Stimulated activated CD4-positive, alpha-beta T cell treated with anti-CD3 and anti-CD28 coated beads, Interleukin-4, amount 100 ng/mL, for 4 hours (primary cell): ENCODE data around the gene TAS2R9.
"Not testable (repeated sequence)": the region's sequence is repeated elsewhere in the genome, so short reads cannot be mapped to it uniquely, and the experiment has no call there.

Experiments
- DNase-seq, 2 experiments: peaks; one replicate each; pipeline ENCODE4 v3.0.0-alpha.2; 2020

The TAS2R9 gene

GRCh38 chr12:10810068-10810467, at the start of gene TAS2R9:
TSS of gene TAS2R9 (minus strand) at chr12:10810168. CDS start at chr12:10810075, 93 bp downstream.
- DNase-seq, result no peak

- DNase-seq, result no peak
These were observed 45.8 kb upstream of the TAS2R9 start for GRCh38 chr12:10855807-10856206.

- DNase-seq, result no peak
These were observed 43.8 kb upstream of the TAS2R9 start for GRCh38 chr12:10853776-10854175.

- no peak for DNase-seq
These were observed 41.4 kb upstream of the TAS2R9 start for GRCh38 chr12:10851243-10851858.

- DNase-seq, result no peak
These were observed 39.5 kb upstream of the TAS2R9 start, which contains the start of gene PRR4 for GRCh38 chr12:10849425-10849878. TSS of gene PRR4 (minus strand) at chr12:10849475. CDS start at chr12:10849437, 38 bp downstream.

GRCh38 chr12:10847744-10848143, 37.8 kb upstream of the TAS2R9 start:
- DNase-seq, result no peak

GRCh38 chr12:10842862-10843261, 32.9 kb upstream of the TAS2R9 start:
- no peak for DNase-seq

- DNase-seq, result no peak
These were observed 28.5 kb upstream of the TAS2R9 start for GRCh38 chr12:10838461-10838860.

- DNase-seq, result no peak
These were observed 20.0 kb upstream of the TAS2R9 start for GRCh38 chr12:10829994-10830393.

- DNase-seq, result no peak
These were observed 16.3 kb upstream of the TAS2R9 start, which contains the start of gene TAS2R10 for GRCh38 chr12:10826258-10826657. TSS of gene TAS2R10 (minus strand) at chr12:10826358. CDS start at chr12:10826269, 89 bp downstream.

- DNase-seq, result no peak
These were observed 15.0 kb upstream of the TAS2R9 start for GRCh38 chr12:10824957-10825356.

- no peak for DNase-seq
These were observed 2.0 kb upstream of the TAS2R9 start for GRCh38 chr12:10811883-10812536.

GRCh38 chr12:10807186-10807585, 2.8 kb downstream of the TAS2R9 start, which contains the start of gene TAS2R8:
TSS of gene TAS2R8 (minus strand) at chr12:10807286. CDS start at chr12:10806980, 306 bp downstream.
- DNase-seq, result no peak

- no peak for DNase-seq
These were observed 7.4 kb downstream of the TAS2R9 start, which contains the start of gene TAS2R7 for GRCh38 chr12:10802587-10802986. TSS of gene TAS2R7 (minus strand) at chr12:10802627. CDS start at chr12:10802570, 57 bp downstream.

- no peak for DNase-seq
These were observed 8.2 kb downstream of the TAS2R9 start for GRCh38 chr12:10801741-10802140.

GRCh38 chr12:10794222-10794621, 15.7 kb downstream of the TAS2R9 start:
- DNase-seq, result no peak

- not testable (repeated sequence) for DNase-seq
These were observed 18.2 kb downstream of the TAS2R9 start for GRCh38 chr12:10791769-10792168.

- no peak for DNase-seq
These were observed 26.7 kb downstream of the TAS2R9 start for GRCh38 chr12:10783252-10783651.

- DNase-seq, result no peak
These were observed 30.9 kb downstream of the TAS2R9 start for GRCh38 chr12:10779103-10779502.

- DNase-seq, result no peak
These were observed 38.7 kb downstream of the TAS2R9 start for GRCh38 chr12:10771132-10771733.

GRCh38 chr12:10759657-10760056, 50.3 kb downstream of the TAS2R9 start:
- no peak for DNase-seq
